Stomach (tissue), 4 donors: ENCODE measurements around the gene TUBGCP3.

ENCODE experiments used
- POLR2A ChIP-seq, 4 donors: fragments of 450-650 bp; IDR thresholded peaks; one replicate each; pipeline ENCODE4 v1.6.1; 2016; ENCODE audit warnings: antibody characterized with exemption in 4 of 4, control low read depth in 2 of 4, mild to moderate bottlenecking in 1 of 4, moderate library complexity in 1 of 4
- POLR2AphosphoS5 ChIP-seq, 3 donors: sonication (generic); formaldehyde crosslinking; IDR thresholded peaks; one replicate each; pipeline ENCODE4 v1.6.1; 2016; ENCODE audit warnings: antibody characterized with exemption in 3 of 3
- TF ChIP-seq, protein P1 (sequence below), 7 experiments: fragments of 450-650 bp in 4 of 7; fragments of 200-600 bp in 3 of 7; sonication (generic) in 3 of 7; IDR thresholded peaks; one replicate each; pipeline ENCODE4 v1.5.1; 2016 to 2019; ENCODE audit warnings: antibody characterized with exemption in 7 of 7, control low read depth in 2 of 7, mild to moderate bottlenecking in 1 of 7

DNA sequence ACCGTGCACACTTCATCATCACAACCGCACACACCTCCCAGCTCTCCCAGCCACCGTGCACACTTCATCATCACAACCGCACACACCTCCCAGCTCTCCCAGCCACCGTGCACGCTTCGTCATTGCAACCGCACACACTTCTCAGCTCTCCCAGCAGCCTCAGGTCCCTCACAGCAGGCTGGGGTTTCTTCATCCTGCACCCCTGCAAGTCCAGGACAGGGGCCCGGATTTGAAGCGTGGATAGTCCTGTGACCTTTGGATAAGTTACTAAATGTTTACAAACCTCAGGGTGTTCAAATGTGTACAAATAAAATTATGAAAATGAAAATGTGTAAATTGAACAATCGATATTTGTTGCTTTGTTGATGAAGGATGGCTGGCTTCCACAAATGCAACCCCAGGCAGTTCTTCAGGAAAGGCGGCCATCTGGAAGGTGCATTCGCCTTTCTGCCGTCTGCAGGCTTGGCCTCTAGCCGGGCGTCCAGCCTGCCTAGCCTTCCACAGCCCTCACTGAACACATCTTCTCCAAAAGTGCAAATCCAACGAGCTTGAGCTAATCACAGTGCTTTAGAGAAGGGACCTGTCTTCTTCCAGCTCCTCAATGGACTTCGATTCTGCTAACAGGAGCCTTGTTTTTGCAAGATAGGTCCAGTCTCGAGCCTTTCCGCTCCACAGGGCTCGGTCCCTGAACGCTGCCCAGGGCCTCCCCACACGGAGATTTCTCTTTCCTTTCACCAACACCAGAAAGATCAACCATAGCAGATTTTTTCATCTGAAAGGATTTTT is 137.6 kb downstream of the TUBGCP3 start:
- TF ChIP-seq, protein P1, sequence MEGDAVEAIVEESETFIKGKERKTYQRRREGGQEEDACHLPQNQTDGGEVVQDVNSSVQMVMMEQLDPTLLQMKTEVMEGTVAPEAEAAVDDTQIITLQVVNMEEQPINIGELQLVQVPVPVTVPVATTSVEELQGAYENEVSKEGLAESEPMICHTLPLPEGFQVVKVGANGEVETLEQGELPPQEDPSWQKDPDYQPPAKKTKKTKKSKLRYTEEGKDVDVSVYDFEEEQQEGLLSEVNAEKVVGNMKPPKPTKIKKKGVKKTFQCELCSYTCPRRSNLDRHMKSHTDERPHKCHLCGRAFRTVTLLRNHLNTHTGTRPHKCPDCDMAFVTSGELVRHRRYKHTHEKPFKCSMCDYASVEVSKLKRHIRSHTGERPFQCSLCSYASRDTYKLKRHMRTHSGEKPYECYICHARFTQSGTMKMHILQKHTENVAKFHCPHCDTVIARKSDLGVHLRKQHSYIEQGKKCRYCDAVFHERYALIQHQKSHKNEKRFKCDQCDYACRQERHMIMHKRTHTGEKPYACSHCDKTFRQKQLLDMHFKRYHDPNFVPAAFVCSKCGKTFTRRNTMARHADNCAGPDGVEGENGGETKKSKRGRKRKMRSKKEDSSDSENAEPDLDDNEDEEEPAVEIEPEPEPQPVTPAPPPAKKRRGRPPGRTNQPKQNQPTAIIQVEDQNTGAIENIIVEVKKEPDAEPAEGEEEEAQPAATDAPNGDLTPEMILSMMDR (IDR thresholded peaks at IDR 0.05): no peak
- TF ChIP-seq POLR2A (IDR thresholded peaks at IDR 0.05) (no peak), POLR2AphosphoS5 (IDR thresholded peaks at IDR 0.05) (no peak)
